ENCODE results near the gene YARS2.
A peak's percentile ranks its signal among the peaks of the same experiment; 100 is the strongest.

YARS2 gene

DNA sequence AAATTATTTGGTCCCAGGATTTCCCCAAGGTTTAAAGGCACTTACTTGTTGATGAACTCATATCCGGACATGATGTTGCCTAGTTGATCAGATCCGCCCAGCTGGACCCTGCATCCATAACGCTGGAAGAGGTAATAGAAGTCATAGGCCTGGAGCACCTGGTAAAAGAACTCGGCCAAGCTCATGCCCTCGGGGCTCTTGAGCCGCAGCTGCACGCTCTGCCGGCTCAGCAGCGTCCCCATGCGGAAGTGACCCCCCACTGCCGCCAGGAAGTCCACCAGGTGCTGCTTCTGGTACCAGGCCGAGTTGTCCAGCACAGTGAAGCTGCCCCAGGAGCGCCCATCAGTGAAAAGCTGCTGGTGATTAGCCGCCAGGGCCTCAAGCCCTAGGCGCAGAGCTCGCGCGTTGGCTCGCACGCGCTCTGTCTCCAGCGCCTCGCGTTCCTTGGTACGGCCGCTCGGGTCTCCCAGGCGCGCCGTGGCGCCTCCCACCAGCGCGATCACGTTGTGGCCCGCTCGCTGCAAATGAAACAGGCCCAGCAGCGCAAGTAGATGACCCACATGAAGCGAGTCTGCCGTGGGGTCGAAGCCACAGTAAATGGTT, 545 bp downstream of the YARS2 start:
- TF ChIP-seq, protein P1, sequence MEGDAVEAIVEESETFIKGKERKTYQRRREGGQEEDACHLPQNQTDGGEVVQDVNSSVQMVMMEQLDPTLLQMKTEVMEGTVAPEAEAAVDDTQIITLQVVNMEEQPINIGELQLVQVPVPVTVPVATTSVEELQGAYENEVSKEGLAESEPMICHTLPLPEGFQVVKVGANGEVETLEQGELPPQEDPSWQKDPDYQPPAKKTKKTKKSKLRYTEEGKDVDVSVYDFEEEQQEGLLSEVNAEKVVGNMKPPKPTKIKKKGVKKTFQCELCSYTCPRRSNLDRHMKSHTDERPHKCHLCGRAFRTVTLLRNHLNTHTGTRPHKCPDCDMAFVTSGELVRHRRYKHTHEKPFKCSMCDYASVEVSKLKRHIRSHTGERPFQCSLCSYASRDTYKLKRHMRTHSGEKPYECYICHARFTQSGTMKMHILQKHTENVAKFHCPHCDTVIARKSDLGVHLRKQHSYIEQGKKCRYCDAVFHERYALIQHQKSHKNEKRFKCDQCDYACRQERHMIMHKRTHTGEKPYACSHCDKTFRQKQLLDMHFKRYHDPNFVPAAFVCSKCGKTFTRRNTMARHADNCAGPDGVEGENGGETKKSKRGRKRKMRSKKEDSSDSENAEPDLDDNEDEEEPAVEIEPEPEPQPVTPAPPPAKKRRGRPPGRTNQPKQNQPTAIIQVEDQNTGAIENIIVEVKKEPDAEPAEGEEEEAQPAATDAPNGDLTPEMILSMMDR (IDR thresholded peaks at IDR 0.05; ENCODE audit: borderline replicate concordance, insufficient read depth, low read depth, low read length), result peak; percentile 97
- H3K4me3 ChIP-seq (ENCODE audit: low read depth, low read length), result peak overlapping the region; percentile 87

DNA sequence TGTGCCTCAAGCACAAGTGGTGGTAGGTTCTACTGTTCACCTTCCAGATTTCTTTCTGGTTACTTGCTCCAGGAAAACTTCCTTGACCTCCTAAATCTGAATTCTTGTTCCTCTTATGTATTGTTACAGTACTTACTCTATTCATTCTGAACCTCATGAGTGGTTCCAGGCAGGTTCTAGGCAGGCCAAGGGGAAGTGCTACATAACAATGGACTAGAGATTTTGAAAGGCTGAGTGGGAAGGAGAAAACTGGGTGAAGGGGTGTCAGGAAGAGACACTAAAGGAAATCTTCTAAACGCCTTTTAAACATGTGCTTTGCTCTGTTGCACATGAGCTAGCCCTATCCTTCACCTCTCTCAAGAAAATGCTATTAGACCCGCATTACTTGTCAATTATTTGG, 1.6 kb downstream of the YARS2 start:
- H3K4me3 ChIP-seq (ENCODE audit: low read depth, low read length), result peak overlapping the region; percentile 87
- TF ChIP-seq, protein P1 (IDR thresholded peaks at IDR 0.05; ENCODE audit: borderline replicate concordance, insufficient read depth, low read depth, low read length), result no peak

DNA sequence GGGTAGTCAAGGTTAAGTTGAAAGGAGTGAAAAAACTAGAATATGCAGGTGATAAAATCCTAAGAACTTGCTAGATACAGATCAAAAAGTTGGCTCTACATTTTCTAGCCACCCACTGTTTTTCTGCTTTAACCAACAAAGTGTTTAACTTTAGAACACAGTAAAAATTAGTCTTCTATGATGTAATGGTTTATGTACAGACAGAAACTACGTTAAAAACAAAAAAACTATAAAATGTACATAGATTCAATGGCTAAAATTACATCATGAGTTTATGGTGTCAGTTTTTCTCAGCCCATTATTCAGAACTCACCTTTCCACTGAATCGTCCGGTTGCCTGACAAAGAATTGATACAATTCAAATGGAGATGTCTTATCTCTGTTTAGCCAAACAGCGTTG, 2.1 kb downstream of the YARS2 start:
- no peak overlapping the region for H3K4me3 ChIP-seq (ENCODE audit: low read depth, low read length)
- TF ChIP-seq, protein P1 (IDR thresholded peaks at IDR 0.05; ENCODE audit: borderline replicate concordance, insufficient read depth, low read depth, low read length), result no peak

DNA sequence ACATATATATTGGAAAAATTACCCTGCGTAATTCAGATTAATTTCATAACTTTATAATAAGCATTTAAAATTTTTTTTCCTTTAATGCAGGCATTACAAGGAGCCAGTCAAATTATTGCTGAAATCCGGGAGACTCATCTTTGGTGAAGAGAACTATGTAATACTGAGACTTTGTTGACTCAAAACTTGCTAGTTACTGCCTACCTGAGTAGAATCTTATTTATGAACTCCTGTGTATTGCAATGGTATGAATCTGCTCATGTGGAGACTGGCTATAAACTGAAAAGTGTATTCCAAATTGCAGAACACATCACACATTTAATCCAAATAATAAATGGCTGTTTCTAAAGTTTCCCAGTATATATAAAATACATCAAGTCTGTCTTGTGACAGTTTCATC, 12.4 kb downstream of the YARS2 start:
- H3K4me3 ChIP-seq (ENCODE audit: low read depth, low read length), result no peak overlapping the region

DNA sequence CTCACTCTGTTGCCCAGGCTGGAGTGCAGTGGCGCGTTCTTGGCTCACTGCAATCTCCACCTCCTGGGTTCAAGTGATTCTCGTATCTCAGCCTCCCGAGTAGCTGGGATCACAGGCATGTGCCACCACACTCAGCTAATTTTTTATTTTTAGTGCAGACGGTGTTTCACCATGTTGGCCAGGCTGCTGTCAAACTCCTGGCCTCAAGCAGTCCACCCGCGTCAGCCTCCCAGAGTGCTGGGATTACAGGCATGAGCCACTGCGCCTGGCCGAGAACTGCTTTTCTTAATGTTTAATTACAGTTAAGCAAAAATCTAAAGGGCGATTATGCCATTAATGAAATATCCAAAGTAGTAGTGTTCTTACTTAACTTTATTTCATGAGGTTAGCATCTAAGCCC, 13.6 kb downstream of the YARS2 start:
- TF ChIP-seq, protein P1 (IDR thresholded peaks at IDR 0.05; ENCODE audit: borderline replicate concordance, insufficient read depth, low read depth, low read length), result no peak
- H3K4me3 ChIP-seq (ENCODE audit: low read depth, low read length), result no peak overlapping the region

More for the DNA sequence above, 12.4 kb downstream of the YARS2 start:
- TF ChIP-seq, protein P1 (IDR thresholded peaks at IDR 0.05; ENCODE audit: borderline replicate concordance, insufficient read depth, low read depth, low read length), result no peak

DNA sequence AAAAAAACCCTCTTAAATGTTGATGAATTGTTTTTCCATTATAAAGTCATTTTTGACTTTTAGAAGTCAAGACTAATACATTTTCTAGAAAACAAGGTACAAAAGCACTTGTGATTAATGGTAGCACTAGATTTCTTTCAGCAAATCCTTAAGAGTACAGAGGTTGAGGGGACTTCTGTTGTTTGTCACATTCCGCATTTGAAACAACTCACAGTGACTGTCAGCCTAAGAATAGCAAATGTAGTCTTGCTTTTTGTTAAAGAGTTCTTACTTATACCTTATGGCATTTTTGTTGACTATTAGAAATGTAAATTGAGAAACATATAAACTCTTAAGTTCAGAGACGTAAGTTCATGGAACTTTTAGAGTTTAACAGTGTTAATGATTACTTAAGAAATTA, 16.4 kb downstream of the YARS2 start:
- TF ChIP-seq, protein P1 (IDR thresholded peaks at IDR 0.05; ENCODE audit: borderline replicate concordance, insufficient read depth, low read depth, low read length), result no peak
- H3K4me3 ChIP-seq (ENCODE audit: low read depth, low read length), result no peak overlapping the region

DNA sequence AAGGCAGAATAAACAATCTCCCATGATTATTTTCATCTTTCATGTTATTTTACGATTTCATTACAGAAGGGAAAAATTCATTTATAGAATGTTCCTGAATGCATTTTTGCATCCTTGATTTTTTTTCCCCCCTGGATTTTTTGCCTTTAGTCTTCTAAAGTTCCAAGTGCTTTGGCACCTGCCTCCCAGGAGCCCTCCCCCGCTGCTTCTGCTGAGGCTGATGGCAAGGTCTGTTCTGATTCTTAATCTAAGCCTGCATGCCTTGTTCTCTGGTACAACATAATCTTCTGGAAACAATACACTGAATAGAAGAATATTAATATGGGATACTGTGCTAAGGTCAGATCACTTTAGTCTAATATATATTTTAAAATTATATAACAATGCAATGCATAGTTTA, 18.0 kb downstream of the YARS2 start:
- TF ChIP-seq, protein P1 (IDR thresholded peaks at IDR 0.05; ENCODE audit: borderline replicate concordance, insufficient read depth, low read depth, low read length), result no peak

More for the DNA sequence above, 18.0 kb downstream of the YARS2 start:
- no peak overlapping the region for H3K4me3 ChIP-seq (ENCODE audit: low read depth, low read length)

Data from GM12875 (cell line).